ENCODE data around the gene KRTAP10-1. TPM values are rescaled to one million over a fixed set of nuclear protein-coding genes. Genes with fewer than 3 reads are reported as not detected.

Gene KRTAP10-1
- total RNA-seq, 1 experiment from 2014 or later: not detected

DNA sequence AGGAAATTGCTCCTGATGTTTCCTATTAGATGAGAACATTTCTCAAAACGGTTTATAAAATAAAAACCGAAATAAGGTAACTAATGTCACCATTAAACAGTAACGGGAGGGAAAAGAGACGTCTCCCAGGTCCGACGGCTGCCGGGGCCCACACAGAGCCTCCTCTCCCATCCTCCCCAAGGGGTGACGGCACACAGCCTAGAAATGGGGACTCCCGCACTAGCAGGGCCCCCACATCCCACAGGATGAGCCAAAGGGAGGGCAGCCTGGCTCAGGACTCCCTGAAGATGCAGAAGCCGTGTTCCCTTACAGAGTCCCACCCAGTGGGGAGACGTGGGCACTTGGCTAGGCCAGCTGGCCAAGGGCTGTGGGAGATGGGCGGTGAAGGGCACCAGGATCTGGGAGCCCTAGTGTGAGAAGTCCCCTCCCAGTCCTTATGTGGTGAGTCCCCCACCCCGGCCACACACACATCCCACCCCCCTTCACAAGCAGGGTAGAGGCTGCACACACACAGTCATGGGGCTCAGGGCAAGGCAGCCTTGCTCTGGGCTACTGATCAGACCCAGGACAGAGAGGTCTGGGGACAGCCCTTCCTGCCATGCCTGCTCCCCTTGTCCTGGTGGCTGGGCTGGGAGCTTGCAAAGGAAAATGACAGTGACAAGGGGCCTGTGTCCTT, 15.3 kb upstream of the KRTAP10-1 start:
- H3K36me3 Mint-ChIP-seq (ENCODE audit: insufficient read depth in 1 of 3, low read depth in 3 of 3): no peaks in the 10 kb centered on the region
- no peak overlapping the region for H4K91ac ChIP-seq (ENCODE audit: insufficient read length, low read depth, low read length)
- no peak overlapping the region for H4K5ac ChIP-seq (ENCODE audit: insufficient read length, low read depth, low read length)
- no peak overlapping the region for H3K4me2 ChIP-seq (ENCODE audit: insufficient read depth, insufficient read length, low read length)
- H2BK120ac ChIP-seq (ENCODE audit: low read depth, low read length, poor library complexity, severe bottlenecking): no peak overlapping the region
- H3K4ac ChIP-seq (ENCODE audit: low read depth, low read length): no peak overlapping the region
- TF ChIP-seq, protein P1, sequence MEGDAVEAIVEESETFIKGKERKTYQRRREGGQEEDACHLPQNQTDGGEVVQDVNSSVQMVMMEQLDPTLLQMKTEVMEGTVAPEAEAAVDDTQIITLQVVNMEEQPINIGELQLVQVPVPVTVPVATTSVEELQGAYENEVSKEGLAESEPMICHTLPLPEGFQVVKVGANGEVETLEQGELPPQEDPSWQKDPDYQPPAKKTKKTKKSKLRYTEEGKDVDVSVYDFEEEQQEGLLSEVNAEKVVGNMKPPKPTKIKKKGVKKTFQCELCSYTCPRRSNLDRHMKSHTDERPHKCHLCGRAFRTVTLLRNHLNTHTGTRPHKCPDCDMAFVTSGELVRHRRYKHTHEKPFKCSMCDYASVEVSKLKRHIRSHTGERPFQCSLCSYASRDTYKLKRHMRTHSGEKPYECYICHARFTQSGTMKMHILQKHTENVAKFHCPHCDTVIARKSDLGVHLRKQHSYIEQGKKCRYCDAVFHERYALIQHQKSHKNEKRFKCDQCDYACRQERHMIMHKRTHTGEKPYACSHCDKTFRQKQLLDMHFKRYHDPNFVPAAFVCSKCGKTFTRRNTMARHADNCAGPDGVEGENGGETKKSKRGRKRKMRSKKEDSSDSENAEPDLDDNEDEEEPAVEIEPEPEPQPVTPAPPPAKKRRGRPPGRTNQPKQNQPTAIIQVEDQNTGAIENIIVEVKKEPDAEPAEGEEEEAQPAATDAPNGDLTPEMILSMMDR (conservative IDR thresholded peaks at IDR 0.05): no peak
- peaks cover 5% of the 10 kb centered on the region for H3K27me3 Mint-ChIP-seq (ENCODE audit: low read depth)
- H3K9me3 Mint-ChIP-seq: no peaks in the 10 kb centered on the region; a peak in 1 of 5 replicates
- no peak overlapping the region for H2AFZ ChIP-seq (ENCODE audit: low read length)
- no peak overlapping the region for H2BK15ac ChIP-seq (ENCODE audit: low read depth, low read length)
- H3K23ac ChIP-seq (ENCODE audit: insufficient read length, low read depth, low read length): no peak overlapping the region
- no peaks in the 10 kb centered on the region for H3K27me3 ChIP-seq (ENCODE audit: insufficient read depth, low read length)
- no peak overlapping the region for H3K4me3 Mint-ChIP-seq
- DNase-seq: no peak
- H2AK5ac ChIP-seq (ENCODE audit: insufficient read length, low read length): no peak overlapping the region
- H3K27ac ChIP-seq (ENCODE audit: insufficient read length, low read depth, low read length): no peak overlapping the region
- H3K23me2 ChIP-seq (ENCODE audit: insufficient read length, low read depth, low read length, poor library complexity, severe bottlenecking): no peaks in the 10 kb centered on the region
- no peak overlapping the region for H2BK5ac ChIP-seq (ENCODE audit: insufficient read length, low read length)
- no peaks in the 10 kb centered on the region for H3K79me1 ChIP-seq (ENCODE audit: insufficient read depth, low read depth, low read length, poor library complexity, severe bottlenecking)
- no peak overlapping the region for H3T11ph ChIP-seq (ENCODE audit: low read length)
- no peak overlapping the region for H2BK20ac ChIP-seq (ENCODE audit: low read depth, low read length, poor library complexity, severe bottlenecking)
- no peaks in the 10 kb centered on the region; the same call in 1 of the 2 replicates for H3K4me1 ChIP-seq (ENCODE audit: insufficient read depth, low read length)
- H3K56ac ChIP-seq (ENCODE audit: insufficient read length, low read depth, low read length): no peak overlapping the region
- H4K8ac ChIP-seq (replicated peaks; ENCODE audit: insufficient read length, low read depth, low read length): no peak overlapping the region
- no peaks in the 10 kb centered on the region for H4K20me1 ChIP-seq (ENCODE audit: control insufficient read depth, insufficient read depth, insufficient read length)
- H2BK12ac ChIP-seq (ENCODE audit: insufficient read length, low read depth, low read length): no peak overlapping the region
- no peak overlapping the region; a peak in 1 of 7 replicates for H3K27ac Mint-ChIP-seq
- no peak overlapping the region for H3K18ac ChIP-seq (ENCODE audit: insufficient read length, low read depth, low read length)
- WGBS (ENCODE audit: extremely low coverage, insufficient read length, low lambda C conversion rate): no CpG with 5 or more reads among the region's 13 CpGs
- no peaks in the 10 kb centered on the region for H3K9me3 ChIP-seq (ENCODE audit: control insufficient read depth, low read depth, low read length)
- peaks cover 33 to 40% of the 10 kb centered on the region in 2 experiments for H3K4me1 Mint-ChIP-seq
- no peak overlapping the region for H3K9ac ChIP-seq (ENCODE audit: extremely low read depth, insufficient read length, low read length)
- H3K14ac ChIP-seq (ENCODE audit: insufficient read depth, low read length): no peak overlapping the region
- no peaks in the 10 kb centered on the region for H3K79me2 ChIP-seq (ENCODE audit: insufficient read depth, low read length)
